CD4-positive, alpha-beta T cell (primary cell): ENCODE data around the gene SUCLG2. TPM values are rescaled to one million over a fixed set of nuclear protein-coding genes. Genes with fewer than 3 reads are reported as not detected.

ENCODE experiments used
- ATAC-seq: fragments of 200-7000 bp; cut with Tn5 transposase; one replicate; pipeline ENCODE4 v1.10.0; 2022; ENCODE audit warnings: mild to moderate bottlenecking; ENCODE audit not compliant: poor library complexity
- CTCF ChIA-PET: fragments of 350-600 bp; sonication (Branson Sonifier 250); formaldehyde crosslinking; loops from one replicate; lab custom pipeline; 2021; ENCODE audit warnings: antibody characterized with exemption, inconsistent platforms; lab: Charles Lee
- POLR2A ChIA-PET: fragments of 350-600 bp; sonication (Branson Sonifier 250); formaldehyde crosslinking; loops from one replicate; lab custom pipeline; 2021; ENCODE audit warnings: antibody characterized with exemption, inconsistent platforms; lab: Charles Lee
- DNase-seq, 14 experiments: peaks; one replicate each; pipeline ENCODE4 v3.0.0-alpha.2; 2013 to 2020; ENCODE audit warnings: mixed read lengths in 2 of 14
- H3K27ac ChIP-seq, 2 donors: one replicate each; pipeline versions ENCODE4 v1.5.1 to v1.7.0; 2013; ENCODE audit warnings: low read length in 2 of 2, low read depth in 1 of 2, mild to moderate bottlenecking in 1 of 2
- H3K27me3 ChIP-seq, 2 experiments: 1 replicate in 1 of 2; 2 replicates in 1 of 2; pipeline versions ENCODE4 v1.6.1 to v1.7.0; 2013; ENCODE audit warnings: low read length in 2 of 2, control low read depth in 1 of 2, mild to moderate bottlenecking in 1 of 2, moderate library complexity in 1 of 2; ENCODE audit not compliant: insufficient read depth in 2 of 2, control insufficient read depth in 1 of 2
- H3K36me3 ChIP-seq: one replicate; pipeline ENCODE4 v1.6.1; 2013; ENCODE audit warnings: low read length, control low read depth; ENCODE audit not compliant: insufficient read depth
- H3K4me1 ChIP-seq: one replicate; pipeline ENCODE4 v1.6.1; 2013; ENCODE audit warnings: low read length, control low read depth; ENCODE audit not compliant: insufficient read depth
- H3K4me3 ChIP-seq: one replicate; pipeline ENCODE4 v1.5.1; 2013; ENCODE audit warnings: mild to moderate bottlenecking, low read length, moderate library complexity
- H3K9me3 ChIP-seq, 2 experiments: 1 replicate in 1 of 2; 2 replicates in 1 of 2; pipeline versions ENCODE4 v1.6.1 to v1.7.0; 2013; ENCODE audit warnings: low read length in 2 of 2, mild to moderate bottlenecking in 2 of 2, control low read depth in 1 of 2, moderate library complexity in 1 of 2; ENCODE audit not compliant: control insufficient read depth in 1 of 2, insufficient read depth in 1 of 2
- H3K27ac Mint-ChIP-seq: one replicate; pipeline ENCODE4 v1.8.0; 2020; ENCODE audit warnings: mixed read lengths
- H3K27me3 Mint-ChIP-seq: one replicate; pipeline ENCODE4 v1.8.0; 2021; ENCODE audit warnings: mixed read lengths
- H3K36me3 Mint-ChIP-seq: one replicate; pipeline ENCODE4 v1.8.0; 2021; ENCODE audit warnings: low read depth, mixed read lengths
- H3K4me1 Mint-ChIP-seq: one replicate; pipeline ENCODE4 v1.8.0; 2021; ENCODE audit warnings: low read depth, mixed read lengths
- H3K4me3 Mint-ChIP-seq: one replicate; pipeline ENCODE4 v1.8.0; 2020; ENCODE audit warnings: mild to moderate bottlenecking, mixed read lengths
- H3K9me3 Mint-ChIP-seq: one replicate; pipeline ENCODE4 v1.8.0; 2020; ENCODE audit warnings: mixed read lengths
- intact Hi-C, 2 experiments: fragments of 100-400 bp; cut with DNase I in 1 of 2; cut with micrococcal nuclease in 1 of 2; formaldehyde crosslinking; loops; one replicate each; pipeline versions ENCODE4 v1.15.1 to v1.9.0; 2023 to 2025; cut with DNase I, micrococcal nuclease
- total RNA-seq, 174 experiments: library from RNA in 2 of 174; stranded (reverse) in 2 of 174; gene quantifications; one replicate each; pipeline ENCODE4 v1.2.3 and lab custom pipeline; 2021 to 2026
- TF ChIP-seq, protein P1 (sequence below): fragments of 200-600 bp; IDR thresholded peaks from one replicate; pipeline ENCODE4 v1.8.0; 2022; ENCODE audit warnings: antibody characterized with exemption, mild to moderate bottlenecking

SUCLG2 gene
- total RNA-seq, 2 experiments from 2014 or later: 51.7 to 52.4 TPM

DNA sequence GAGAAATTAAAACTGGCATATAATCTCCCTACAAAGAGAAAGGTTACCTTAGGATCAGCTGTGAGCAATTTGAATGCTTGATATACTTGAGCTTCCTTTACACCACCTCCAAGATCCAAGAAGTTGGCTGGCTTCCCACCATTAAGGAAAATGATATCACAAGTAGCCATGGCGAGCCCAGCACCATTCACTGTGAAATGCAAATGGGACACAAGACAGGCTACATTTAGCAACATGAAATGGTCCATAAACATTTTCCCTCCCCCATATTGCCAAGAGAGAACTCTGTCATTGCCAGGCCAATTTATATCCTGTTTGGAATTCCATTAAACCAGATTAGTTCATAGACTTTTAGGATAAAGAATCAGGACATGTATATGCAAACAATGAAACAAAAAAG lies 158.7 kb downstream of the SUCLG2 start:
- Mint-ChIP-seq H3K36me3 (peaks cover 87% of the 10 kb centered on the region), H3K9me3 (no peaks in the 10 kb centered on the region), H3K4me1 (no peaks in the 10 kb centered on the region), H3K27ac (no peak overlapping the region), H3K27me3 (no peaks in the 10 kb centered on the region), H3K4me3 (no peak overlapping the region)
- ATAC-seq (no peak), DNase-seq (no peak)
- POLR2A ChIA-PET: no interaction called here
- no peak overlapping the region for H3K4me3 ChIP-seq
- TF ChIP-seq, protein P1, sequence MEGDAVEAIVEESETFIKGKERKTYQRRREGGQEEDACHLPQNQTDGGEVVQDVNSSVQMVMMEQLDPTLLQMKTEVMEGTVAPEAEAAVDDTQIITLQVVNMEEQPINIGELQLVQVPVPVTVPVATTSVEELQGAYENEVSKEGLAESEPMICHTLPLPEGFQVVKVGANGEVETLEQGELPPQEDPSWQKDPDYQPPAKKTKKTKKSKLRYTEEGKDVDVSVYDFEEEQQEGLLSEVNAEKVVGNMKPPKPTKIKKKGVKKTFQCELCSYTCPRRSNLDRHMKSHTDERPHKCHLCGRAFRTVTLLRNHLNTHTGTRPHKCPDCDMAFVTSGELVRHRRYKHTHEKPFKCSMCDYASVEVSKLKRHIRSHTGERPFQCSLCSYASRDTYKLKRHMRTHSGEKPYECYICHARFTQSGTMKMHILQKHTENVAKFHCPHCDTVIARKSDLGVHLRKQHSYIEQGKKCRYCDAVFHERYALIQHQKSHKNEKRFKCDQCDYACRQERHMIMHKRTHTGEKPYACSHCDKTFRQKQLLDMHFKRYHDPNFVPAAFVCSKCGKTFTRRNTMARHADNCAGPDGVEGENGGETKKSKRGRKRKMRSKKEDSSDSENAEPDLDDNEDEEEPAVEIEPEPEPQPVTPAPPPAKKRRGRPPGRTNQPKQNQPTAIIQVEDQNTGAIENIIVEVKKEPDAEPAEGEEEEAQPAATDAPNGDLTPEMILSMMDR: no peak
- H3K27me3 ChIP-seq: no peaks in the 10 kb centered on the region
- H3K27ac ChIP-seq: no peak overlapping the region
- CTCF ChIA-PET: interaction anchor here (0.7 kb wide), 1 partner anchor 78 kb away, joined by 3 read pairs; no protein-coding TSS in a partner anchor
- intact Hi-C loops: loop anchor here in 1 of 2 experiments (10.0 kb wide), 1 partner anchor 299 kb away; no protein-coding TSS in a partner anchor
- H3K4me1 ChIP-seq: no peaks in the 10 kb centered on the region
- no peaks in the 10 kb centered on the region for H3K9me3 ChIP-seq
- H3K36me3 ChIP-seq: peaks cover 33% of the 10 kb centered on the region

DNA sequence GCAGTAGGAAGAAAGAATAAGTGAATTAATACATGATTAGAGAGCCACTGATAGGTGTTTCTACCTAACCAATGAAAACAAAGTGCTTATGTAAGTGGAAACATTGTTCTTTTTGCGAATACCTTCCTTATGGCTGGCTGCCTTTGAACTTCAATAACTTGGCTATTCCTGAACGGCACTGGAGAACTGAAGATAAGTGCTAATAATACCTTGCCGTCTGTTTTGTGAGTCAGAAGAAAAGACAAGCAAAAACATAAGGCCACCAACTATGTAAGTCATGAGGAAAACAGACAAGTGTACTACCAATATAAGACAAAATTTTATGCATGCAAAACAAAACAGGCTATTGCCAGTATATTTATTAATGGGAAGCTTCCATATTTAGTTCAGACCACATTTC lies 160.6 kb downstream of the SUCLG2 start:
- Mint-ChIP-seq H3K9me3 (no peaks in the 10 kb centered on the region), H3K27me3 (no peaks in the 10 kb centered on the region), H3K36me3 (peaks cover 92% of the 10 kb centered on the region), H3K4me1 (peaks cover 5% of the 10 kb centered on the region), H3K27ac (peak overlapping the region; percentile 17), H3K4me3 (no peak overlapping the region)
- Histone ChIP-seq H3K4me1 (no peaks in the 10 kb centered on the region), H3K36me3 (peaks cover 33% of the 10 kb centered on the region), H3K4me3 (no peak overlapping the region), H3K27ac (no peak overlapping the region), H3K9me3 (no peaks in the 10 kb centered on the region), H3K27me3 (no peaks in the 10 kb centered on the region)
- ATAC-seq (no peak), DNase-seq (no peak)
- CTCF ChIA-PET: no interaction called here
- intact Hi-C loops: loop anchor here in 1 of 2 experiments (10.0 kb wide), 1 partner anchor 301 kb away; no protein-coding TSS in a partner anchor
- POLR2A ChIA-PET: interaction anchor here (0.6 kb wide), 1 partner anchor 10 kb away, joined by 3 read pairs; no protein-coding TSS in a partner anchor
- TF ChIP-seq, protein P1: no peak

DNA sequence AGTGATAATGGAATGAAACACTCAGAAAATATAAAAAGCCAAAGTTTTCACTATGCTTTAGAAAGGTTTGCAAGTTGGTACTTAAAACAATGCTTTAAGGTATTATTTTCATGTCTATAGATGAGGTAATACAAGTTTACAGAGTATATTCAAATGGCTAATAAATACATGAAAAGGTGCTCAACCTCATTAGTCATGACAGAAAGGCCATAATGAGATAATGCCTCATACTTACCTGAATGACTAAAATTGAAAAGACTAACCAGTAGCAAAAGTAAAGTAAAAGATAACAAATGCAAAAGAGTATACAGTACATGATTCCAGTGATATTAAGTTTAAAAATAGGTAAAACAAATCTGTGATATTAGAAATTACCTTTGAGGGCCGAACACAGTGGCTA lies 163.8 kb downstream of the SUCLG2 start:
- Histone ChIP-seq H3K4me3 (no peak overlapping the region), H3K4me1 (no peaks in the 10 kb centered on the region), H3K36me3 (peaks cover 17% of the 10 kb centered on the region), H3K27me3 (no peaks in the 10 kb centered on the region), H3K9me3 (no peaks in the 10 kb centered on the region), H3K27ac (no peak overlapping the region)
- no peaks in the 10 kb centered on the region for H3K9me3 Mint-ChIP-seq
- H3K27me3 Mint-ChIP-seq: no peaks in the 10 kb centered on the region
- peaks cover 69% of the 10 kb centered on the region for H3K36me3 Mint-ChIP-seq
- ATAC-seq: no peak
- intact Hi-C loops: loop anchor here in 1 of 2 experiments (10.0 kb wide), 1 partner anchor 304 kb away; no protein-coding TSS in a partner anchor
- TF ChIP-seq, protein P1: no peak
- POLR2A ChIA-PET: no interaction called here
- H3K4me1 Mint-ChIP-seq: peaks cover 5% of the 10 kb centered on the region
- H3K4me3 Mint-ChIP-seq: no peak overlapping the region
- no peak overlapping the region for H3K27ac Mint-ChIP-seq
- CTCF ChIA-PET: no interaction called here
- no peak for DNase-seq
